ENCODE measurements around the gene ADAMTS15.

ADAMTS15 gene

DNA sequence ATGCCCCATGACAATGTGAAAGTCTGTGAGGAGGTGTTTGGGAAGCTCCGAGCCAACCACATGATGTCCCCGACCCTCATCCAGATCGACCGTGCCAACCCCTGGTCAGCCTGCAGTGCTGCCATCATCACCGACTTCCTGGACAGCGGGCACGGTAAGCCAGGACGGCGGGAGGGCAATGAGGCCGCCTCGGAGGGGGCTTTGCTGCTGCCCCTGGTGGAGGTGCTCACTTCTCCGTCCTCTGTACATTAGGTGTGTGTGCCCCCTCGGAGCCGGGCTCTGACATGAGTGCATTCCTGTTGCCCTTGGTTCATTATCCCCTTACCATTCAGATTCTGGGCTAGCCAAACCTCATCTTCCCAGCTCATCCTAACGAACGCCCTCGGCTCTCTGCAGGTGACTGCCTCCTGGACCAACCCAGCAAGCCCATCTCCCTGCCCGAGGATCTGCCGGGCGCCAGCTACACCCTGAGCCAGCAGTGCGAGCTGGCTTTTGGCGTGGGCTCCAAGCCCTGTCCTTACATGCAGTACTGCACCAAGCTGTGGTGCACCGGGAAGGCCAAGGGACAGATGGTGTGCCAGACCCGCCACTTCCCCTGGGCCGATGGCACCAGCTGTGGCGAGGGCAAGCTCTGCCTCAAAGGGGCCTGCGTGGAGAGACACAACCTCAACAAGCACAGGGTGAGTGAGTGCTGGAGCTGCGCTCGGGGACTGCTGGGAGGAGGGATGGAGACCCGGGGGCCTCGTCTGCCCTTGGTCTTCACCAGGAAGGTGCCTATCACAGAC is 13.8 kb downstream of the ADAMTS15 start:
- DNase-seq: no peak

DNA sequence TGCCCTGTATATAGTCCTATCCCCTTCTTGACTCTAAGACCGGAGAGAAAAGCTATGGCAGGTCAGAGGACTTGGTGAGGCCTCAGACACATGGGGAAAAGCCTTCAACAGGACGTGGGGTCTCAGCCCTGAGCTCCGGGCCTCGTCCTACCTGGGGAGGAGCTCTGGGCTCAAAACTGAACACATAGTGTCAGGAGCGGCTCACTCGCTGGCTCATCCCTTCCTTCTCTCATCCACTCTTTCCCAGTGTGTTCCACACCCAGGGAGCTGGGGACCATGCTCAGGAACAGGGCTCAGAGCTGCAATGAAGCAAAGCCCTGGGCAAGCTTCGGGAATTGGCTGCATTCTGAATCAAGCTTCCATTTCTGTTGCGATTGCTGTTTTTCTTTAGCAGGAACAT is 14.5 kb downstream of the ADAMTS15 start:
- DNase-seq: no peak

DNA sequence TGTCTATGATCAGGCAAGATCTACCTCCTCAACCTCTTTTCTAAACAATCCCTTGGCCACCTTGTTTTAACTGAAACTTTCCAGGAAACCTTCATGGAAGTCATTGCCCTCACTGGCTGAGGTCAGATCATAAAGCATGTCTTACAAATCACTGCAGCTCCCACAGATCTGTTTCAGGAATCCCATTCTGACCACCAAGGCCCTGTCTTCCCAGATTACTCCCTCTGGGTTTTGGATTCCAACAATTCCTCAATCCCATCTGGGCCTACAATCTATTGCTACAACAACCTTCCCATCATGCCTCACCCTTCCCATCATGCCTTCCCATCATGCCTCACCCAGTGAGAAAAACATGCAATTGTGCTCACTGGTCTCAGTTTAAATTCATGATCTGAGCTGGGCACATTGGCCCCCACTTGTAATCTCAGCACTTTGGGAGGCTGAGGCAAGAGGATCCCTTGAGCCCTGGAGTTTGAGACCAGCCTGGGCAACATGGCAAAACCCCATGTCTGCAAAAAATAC is 15.9 kb downstream of the ADAMTS15 start:
- no peak for DNase-seq

DNA sequence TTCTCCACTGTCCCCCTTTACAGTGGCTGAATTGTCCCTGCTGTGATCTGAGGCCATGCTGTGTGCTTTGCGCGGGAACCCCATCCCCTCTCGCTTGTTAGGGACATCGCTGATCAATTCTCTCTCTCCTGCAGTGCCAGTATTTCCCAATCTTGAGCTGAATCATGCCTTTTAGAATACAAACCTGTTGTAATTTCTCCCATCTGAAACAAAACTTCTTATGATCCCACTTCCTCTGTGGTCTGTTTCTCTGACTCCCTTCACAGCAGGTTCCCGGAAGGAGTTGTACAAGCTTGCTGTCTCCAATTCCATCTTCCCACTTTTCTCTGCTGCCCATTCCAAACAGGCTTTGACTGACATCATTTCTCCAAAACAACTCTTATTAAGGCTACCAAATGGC is 16.8 kb downstream of the ADAMTS15 start:
- DNase-seq: no peak

DNA sequence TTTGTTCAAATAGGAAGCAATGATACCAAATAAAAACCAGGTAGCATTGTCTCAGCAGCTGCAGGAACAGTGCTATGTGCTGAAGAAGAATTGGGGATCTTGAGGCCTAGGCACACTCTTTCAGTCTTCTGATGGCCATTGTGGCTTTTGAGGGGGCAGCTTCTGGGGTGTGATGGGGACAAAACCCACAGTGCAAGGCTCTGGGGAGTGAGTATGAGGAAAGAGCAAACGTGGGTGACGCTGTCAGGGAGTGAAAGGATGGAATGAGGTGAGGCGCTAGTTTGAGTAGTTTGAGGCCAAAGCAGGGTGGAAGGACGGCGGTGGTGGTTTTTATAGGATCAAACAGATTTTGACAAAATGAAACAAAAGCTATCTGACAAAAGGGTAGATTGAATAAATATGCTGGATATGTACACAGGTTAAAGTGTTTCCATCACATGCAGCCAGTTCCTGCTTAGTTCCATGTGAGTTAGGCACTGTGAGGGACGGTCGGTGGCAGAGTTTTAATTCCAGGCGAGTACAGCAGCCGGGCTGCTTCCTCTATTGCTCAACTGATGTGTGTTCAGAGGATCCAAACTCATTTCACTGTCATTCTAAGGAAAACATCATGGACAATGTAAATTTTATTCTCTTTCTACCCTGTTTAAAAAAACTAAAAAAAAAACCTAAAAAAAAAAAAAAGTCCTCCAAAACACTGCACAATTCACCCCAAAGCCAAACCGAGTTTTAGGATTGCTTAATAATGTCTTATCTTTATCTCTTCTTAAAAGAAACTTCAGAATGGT is 18.9 kb downstream of the ADAMTS15 start:
- no peak for DNase-seq

DNA sequence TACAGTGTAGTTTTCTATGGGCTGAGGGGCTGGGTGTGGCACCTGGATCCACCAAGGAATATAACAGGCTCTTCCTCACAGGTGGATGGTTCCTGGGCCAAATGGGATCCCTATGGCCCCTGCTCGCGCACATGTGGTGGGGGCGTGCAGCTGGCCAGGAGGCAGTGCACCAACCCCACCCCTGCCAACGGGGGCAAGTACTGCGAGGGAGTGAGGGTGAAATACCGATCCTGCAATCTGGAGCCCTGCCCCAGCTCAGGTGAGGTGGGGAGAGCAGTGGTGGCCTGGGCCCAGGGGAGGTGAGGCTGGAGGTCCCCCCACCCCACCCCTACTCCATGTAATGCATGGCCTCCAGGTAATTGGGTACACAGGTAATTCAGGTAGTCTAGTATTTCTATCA is 20.7 kb downstream of the ADAMTS15 start:
- DNase-seq: no peak

DNA sequence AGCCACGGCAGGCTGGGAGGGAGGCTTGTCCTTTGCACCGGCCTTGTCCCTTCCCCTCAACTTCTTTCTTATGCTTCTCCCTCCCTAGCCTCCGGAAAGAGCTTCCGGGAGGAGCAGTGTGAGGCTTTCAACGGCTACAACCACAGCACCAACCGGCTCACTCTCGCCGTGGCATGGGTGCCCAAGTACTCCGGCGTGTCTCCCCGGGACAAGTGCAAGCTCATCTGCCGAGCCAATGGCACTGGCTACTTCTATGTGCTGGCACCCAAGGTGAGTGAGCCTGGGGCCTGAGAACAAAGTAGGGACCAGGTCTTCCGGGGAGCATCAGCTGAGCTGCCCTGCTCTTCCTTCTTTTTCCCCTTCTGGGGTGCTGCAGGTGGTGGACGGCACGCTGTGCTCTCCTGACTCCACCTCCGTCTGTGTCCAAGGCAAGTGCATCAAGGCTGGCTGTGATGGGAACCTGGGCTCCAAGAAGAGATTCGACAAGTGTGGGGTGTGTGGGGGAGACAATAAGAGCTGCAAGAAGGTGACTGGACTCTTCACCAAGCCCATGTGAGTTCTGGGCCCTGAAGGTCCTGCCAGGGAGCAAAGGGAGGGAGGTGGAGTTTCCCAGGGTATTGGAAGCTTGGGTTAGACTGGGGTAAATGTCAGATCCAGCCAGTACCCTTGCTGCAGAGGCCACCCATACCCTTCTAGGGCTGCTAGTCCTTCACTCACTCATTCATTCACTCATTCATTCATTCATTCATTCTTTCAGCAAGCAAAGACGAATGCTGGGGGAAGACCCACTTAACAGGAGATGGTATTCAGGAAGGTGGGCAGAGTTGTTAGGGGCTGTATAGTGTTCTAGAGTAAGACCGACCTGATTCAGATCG is 22.6 kb downstream of the ADAMTS15 start:
- no peak for DNase-seq

DNA sequence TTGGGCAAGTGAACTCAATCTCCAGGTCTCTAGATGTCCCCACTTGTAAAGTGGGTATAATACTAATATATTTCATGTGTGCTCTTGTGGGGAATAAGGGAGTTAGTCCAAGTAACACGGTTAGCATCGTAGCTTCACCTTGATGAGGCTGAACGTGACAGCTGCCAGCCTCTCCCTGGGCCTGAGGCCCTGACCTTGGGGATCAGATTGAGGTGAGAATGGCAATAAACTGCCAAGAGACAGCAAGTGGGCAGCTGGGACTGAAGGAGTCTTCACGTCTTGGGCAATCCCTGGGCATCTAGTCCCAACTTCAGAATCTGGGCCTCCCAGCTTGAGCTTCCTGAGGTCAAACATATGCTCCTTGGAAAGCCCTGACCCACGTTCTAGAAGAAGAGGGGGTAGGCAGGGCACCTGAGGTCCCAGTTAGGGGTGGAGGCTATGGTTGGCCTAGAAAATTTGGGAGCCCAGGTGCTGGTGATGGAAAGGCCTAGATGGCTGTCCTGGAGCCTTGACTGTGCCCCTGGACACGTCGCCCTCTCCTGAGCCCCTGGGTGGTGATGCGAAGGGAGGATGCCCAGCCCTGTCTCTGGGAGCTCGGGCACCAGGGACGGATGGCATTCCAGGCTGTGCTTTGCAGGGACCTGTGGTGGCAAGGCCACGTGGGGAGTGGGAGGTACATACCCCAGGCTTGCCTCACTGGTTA is 23.4 kb downstream of the ADAMTS15 start:
- DNase-seq: no peak

DNA sequence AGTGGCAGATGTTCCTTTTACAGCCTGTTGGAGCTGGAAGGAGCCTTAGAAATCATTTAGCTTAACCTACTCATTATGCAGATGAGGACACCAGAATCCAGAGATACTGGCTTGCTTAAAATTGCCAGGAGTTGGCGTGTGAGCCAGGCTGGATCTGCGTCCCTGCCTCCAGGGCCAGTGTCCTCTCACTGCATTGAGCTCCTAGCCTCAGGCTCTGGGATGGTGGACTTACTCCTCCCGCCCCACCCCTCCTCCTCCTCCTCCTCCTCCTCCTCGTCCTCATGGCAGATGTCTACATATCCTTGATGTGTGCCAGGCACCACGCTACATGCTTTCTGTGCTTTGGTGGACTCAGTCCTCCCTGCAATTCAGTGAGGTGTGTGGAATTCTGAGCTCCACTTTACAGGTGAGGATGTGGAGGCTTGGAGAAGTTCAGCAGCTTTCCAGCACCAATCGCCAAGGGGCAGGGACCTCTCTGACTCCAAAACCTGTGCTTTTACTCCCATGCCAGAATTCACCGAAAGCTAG is 24.1 kb downstream of the ADAMTS15 start:
- no peak for DNase-seq

DNA sequence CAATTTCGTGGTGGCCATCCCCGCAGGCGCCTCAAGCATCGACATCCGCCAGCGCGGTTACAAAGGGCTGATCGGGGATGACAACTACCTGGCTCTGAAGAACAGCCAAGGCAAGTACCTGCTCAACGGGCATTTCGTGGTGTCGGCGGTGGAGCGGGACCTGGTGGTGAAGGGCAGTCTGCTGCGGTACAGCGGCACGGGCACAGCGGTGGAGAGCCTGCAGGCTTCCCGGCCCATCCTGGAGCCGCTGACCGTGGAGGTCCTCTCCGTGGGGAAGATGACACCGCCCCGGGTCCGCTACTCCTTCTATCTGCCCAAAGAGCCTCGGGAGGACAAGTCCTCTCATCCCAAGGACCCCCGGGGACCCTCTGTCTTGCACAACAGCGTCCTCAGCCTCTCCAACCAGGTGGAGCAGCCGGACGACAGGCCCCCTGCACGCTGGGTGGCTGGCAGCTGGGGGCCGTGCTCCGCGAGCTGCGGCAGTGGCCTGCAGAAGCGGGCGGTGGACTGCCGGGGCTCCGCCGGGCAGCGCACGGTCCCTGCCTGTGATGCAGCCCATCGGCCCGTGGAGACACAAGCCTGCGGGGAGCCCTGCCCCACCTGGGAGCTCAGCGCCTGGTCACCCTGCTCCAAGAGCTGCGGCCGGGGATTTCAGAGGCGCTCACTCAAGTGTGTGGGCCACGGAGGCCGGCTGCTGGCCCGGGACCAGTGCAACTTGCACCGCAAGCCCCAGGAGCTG is 24.8 kb downstream of the ADAMTS15 start:
- DNase-seq: no peak

DNA sequence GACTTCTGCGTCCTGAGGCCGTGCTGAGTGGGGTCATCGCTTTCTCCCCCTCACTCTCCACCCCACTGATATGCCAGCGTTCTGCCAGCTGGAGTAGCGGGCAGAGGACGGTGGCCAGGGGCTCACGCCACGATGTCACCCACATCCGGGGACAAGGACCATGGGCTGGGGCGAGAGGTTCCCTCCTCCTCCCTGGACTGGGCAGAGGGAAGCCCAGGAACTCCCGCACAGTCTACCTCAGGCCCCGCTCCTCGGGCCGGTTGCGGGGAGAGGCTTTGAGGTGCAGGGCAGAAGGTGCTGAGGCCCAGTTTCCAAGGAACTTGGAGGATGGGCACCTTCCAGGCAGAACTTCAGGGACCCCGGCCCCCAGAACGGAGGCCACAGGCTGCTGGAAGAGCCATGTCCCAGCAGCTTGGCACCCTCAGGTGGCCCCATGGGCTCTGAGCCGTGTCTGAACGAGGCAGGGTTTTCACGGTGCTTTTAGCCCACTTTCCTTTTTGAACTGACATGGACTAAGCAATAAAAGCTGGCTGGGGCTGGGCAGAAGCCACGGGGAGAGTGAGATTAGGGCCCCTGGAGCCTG is 25.4 kb downstream of the ADAMTS15 start:
- DNase-seq: no peak

DNA sequence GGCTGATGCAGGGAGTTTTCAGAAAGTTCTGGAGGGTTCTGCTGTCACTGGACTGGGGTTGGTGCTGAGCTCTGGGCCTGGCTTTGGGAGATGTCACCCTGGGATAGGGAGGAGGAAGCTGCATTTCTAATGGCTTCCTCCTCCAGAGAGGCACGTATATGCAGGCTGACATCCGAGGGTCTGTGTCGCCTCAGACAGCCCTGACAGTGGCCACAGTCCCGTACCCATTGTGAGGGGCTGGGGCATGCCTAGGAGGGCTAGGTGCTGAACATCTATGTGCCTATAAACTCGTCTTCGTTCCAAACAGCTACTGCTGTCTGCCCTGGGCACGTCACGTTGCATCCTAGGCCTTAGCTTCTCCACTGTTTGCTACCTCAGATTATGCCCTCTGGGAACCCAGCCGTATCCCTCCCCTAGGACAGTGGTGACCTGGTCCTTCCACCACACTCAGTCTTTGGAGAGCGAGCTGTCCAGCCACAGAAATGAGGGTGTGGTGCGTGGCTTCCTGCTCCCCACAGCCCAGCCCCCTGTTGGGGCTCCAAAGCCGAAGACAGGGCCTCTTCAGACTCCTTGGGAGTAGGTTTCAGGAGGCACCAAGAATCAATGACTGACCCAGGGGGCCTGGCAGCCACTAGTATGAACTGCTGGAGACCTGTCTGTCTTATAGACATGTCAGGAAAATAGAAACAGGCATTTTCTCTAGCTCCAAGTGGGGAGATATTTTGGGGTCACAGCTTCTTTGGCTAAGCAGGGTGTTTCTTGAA is 26.4 kb downstream of the ADAMTS15 start:
- no peak for DNase-seq

DNA sequence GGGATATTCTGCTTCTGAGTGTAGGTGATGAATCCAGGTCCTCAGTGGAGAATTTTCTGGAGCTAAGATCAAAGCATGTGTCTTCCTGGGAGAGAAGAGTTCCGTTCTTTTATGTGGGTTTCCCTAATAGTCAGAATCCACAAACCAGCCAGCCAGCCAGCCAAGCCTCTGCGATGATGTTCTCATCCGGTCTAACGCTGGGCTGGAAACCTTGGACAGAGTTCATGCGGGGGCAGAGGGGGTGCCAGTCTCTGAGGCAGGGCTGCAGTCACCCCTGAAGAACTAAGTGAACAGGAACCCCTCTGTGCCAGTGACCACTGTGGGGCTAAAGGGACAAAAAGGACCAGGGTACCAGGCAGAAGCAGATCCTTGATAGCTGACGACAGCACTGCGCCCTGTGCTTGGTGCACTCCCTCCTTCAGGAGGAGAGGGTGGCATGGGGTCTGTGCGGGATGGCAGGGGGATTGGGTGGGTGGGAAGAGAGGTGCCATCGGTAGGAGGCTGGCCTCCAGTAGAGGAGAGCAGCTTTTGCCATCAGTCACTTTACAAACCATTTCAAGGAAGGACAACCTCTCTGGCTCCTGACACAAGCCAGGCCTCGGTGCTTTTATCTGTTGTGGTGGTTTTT is 27.1 kb downstream of the ADAMTS15 start:
- no peak for DNase-seq

DNA sequence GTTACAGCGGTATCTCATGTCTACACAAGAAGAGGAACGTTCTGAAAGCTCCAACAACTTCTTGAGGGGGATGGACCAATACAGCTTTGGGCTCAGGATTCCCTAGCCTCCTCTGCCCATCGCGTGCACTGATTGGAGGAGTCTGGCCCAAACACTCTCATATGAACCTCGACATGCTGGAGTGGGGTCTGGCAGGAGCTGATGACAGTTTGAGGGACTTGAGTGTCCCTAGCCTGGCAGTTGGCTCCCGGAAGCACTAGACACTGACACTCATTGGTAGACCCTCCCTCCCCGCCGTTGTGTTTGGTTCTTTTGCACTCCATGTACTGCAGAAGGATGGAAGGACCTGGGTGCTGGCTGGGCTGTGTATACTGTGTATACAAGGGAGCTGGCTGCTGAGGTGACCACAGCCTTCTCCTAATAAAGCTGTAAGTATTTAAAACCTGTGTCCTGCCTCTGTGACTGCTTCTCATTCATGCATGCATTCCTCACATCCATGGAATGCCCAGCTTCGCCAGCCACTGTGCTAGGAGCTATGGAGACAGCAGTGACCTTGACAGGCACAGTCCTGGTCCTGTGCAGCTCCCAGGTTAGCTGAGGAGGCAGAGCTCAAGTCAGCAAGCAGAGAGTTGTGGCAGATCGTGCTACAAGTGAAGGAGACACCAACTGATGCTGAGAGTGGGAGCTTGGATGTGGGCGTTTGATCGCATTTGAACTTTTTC is 27.9 kb downstream of the ADAMTS15 start:
- DNase-seq: no peak

DNA sequence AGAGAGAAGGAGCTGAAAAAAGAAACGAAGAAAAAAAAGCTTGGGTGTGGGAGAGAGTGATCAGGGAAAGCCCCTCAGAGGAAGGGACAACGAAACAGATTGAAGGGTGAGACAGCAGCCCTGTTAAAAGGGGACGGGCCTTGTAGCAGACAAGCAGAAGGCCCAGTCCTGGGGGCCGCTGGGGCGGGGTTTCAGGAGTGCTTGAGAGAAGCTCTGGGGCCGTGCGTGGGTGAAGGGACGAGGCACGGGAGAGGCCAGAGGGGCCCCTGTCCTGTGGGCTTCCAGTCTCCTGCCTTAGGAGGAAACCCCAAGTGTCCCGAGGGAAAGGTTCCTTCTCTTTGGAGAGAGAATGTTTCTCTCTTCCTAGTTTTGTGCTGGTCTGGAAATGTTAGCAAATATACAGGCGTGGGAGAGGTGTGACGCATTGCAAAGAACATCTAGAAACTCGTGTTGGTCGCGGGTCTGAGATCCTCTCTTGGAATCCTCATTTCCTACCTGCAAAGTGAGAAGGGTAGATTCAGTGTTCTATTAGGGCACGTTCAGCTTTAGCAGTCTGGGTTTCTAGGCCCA is 28.6 kb downstream of the ADAMTS15 start:
- no peak for DNase-seq

DNA sequence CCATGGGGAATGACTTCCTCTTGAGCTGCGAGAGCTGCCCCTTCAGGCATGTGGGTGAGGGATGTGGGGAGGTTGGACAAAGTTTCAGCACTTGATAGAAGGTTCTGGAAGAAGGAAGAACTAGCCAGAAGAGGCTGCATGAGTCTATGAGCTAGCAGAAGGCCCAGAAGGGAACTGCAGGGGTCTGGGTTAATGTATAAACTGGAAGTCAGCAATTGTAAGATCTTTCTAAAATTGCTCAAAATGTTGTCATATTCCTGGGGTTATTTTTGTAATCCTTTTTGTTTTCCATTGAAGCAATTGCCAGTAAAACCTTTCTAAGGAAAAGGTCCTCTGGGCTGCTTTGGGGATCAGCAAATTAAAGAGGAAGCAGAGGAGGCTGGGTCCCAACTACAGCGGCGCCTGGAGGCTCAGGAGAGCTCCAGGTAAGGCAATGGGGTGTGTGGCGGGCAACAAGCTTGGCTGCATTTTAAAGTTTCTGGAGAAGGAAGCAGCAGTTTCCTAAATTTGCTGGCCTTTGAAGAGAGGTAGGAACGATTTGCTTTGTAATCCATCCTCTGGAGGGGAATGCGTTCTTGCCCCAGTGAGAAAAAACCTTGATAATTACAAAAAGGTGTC is 29.2 kb downstream of the ADAMTS15 start:
- no peak for DNase-seq

DNA sequence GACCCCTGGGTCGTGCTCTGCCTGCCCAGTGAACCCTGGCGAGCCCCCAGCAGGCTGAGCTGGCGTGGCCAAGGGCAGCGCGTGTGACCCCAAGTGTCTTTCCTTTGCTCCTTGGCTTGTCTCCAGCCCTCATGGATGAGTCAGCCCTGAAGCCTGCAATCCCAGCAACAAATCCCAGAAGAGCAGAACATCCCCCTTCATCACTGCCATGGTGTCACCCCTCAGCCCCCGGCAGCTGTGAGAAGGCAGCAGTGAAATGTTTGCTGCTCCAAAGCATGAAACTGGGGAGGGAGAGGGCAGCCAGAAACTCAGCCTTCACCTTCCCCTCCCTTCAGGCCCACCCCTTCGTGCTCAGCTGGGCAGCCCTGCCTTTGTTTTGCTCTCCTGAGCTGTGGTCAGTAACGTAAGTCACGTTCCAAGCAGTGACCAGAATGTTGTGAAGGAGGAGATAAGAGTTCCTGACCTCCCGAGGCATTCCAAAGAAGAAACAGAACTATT is 29.8 kb downstream of the ADAMTS15 start:
- no peak for DNase-seq

DNA sequence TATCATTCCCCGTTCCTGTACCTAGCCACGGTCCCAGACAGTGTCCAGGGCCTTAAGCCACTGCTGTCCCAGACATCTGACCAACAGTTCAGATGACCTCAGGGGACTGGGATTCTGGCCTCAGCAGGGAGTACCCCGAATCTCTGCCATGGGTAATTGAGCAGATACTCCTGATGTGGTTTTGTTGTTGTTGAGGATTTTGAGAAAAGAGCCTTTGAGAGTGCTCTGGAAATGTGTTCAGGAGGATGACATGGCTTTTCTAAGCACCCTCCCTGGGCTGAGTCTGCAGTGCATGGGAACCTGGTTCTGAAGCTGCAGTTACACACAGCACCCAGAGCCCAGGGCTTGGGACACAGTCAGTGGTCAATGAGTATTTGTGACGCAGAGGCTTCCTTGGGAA is 30.4 kb downstream of the ADAMTS15 start:
- no peak for DNase-seq

Data from midbrain (tissue), 1 donor.